Measurements from ENCODE around the gene AOPEP. TPM values are rescaled to one million over a fixed set of nuclear protein-coding genes. Genes with fewer than 3 reads are reported as not detected.

AOPEP gene
- polyA plus RNA-seq, 2 of the 4 experiments (the other 2 are of a cell fraction), result 226 to 266 TPM

- Histone ChIP-seq H3K4me1 (no peaks in the 10 kb centered on the region), H3K9me3 (no peaks in the 10 kb centered on the region), H3K4me2 (no peak overlapping the region), H3K27ac (no peak overlapping the region), H3K4me3 (no peak overlapping the region)
- TF ChIP-seq HMGXB4 (CRISPR knock-in tag; IDR thresholded peaks at IDR 0.05; ENCODE audit: borderline replicate concordance) (no peak), RNF2 (IDR thresholded peaks at IDR 0.05; ENCODE audit: borderline replicate concordance, low read depth) (no peak), ELK1 (IDR thresholded peaks at IDR 0.05; ENCODE audit: low read depth, low read length) (no peak)
- CTCF ChIA-PET, result interaction anchor here (1.0 to 4.9 kb wide), 7 partner anchors 10 to 355 kb away, joined by 3 to 18 read pairs (median 5); partner anchors contain the start of gene AOPEP
- 94% methylated on average over 3 of the region's 3 CpGs for WGBS (ENCODE audit: missing lambda C conversion rate)
- FAIRE-seq (no peak), DNase-seq (ENCODE audit: low read depth in 1 of 2, low spot score in 1 of 2) (no peak), ATAC-seq (no peak)
- POLR2A ChIA-PET, result no interaction called here
These were observed 45.6 kb downstream of the AOPEP start for GRCh38 chr9:94772144-94772543.

- no peak for FAIRE-seq
- no peak for ATAC-seq
- WGBS (ENCODE audit: missing lambda C conversion rate), result 89% methylated on average over 4 of the region's 4 CpGs
These were observed 46.3 kb downstream of the AOPEP start for GRCh38 chr9:94772639-94773303.

More at GRCh38 chr9:94772639-94773303, 46.3 kb downstream of the AOPEP start:
- Histone ChIP-seq H3K27ac (no peak overlapping the region), H3K4me1 (no peaks in the 10 kb centered on the region), H3K4me3 (no peak overlapping the region), H3K4me2 (no peak overlapping the region), H3K9me3 (no peaks in the 10 kb centered on the region)
- ChIA-PET POLR2A (no interaction called here), CTCF (interaction anchor here (1.0 to 4.9 kb wide), 5 partner anchors 10 to 354 kb away, joined by 3 to 18 read pairs (median 6); partner anchors contain the start of gene AOPEP)
- no peak for DNase-seq (ENCODE audit: low read depth in 1 of 2, low spot score in 1 of 2)
- no peak for TF ChIP-seq BCL3 (IDR thresholded peaks at IDR 0.05)
- TF ChIP-seq RARB (CRISPR knock-in tag; IDR thresholded peaks at IDR 0.05), result no peak
- TF ChIP-seq CBX8 (IDR thresholded peaks at IDR 0.05), result no peak
- TF ChIP-seq FOSL2 (IDR thresholded peaks at IDR 0.05), result no peak
- no peak for TF ChIP-seq FOSL2 (CRISPR knock-in tag; IDR thresholded peaks at IDR 0.05)
- no peak for TF ChIP-seq ATOH8 (CRISPR knock-in tag; IDR thresholded peaks at IDR 0.05; ENCODE audit: low read depth)
- TF ChIP-seq CHD2 (IDR thresholded peaks at IDR 0.05; ENCODE audit: low read length, partially characterized antibody), result no peak
- no peak for TF ChIP-seq ZNF302 (CRISPR knock-in tag; IDR thresholded peaks at IDR 0.05)
- no peak for TF ChIP-seq RFX5 (IDR thresholded peaks at IDR 0.05)
- TF ChIP-seq REST (IDR thresholded peaks at IDR 0.05), result no peak
- TF ChIP-seq NR3C1 (IDR thresholded peaks at IDR 0.05), result no peak
- TF ChIP-seq TP53 (CRISPR knock-in tag; IDR thresholded peaks at IDR 0.05), result no peak
- no peak for TF ChIP-seq E2F6 (IDR thresholded peaks at IDR 0.05; ENCODE audit: borderline replicate concordance, low read depth)
- no peak for TF ChIP-seq MAFK (IDR thresholded peaks at IDR 0.05; ENCODE audit: partially characterized antibody)
- TF ChIP-seq MAZ (IDR thresholded peaks at IDR 0.05; ENCODE audit: borderline replicate concordance, low read depth, low read length), result no peak
- TF ChIP-seq PHF8 (IDR thresholded peaks at IDR 0.05; ENCODE audit: borderline replicate concordance, low read depth), result no peak
